ENCODE measurements around the gene KIF4A. TPM values are rescaled to one million over a fixed set of nuclear protein-coding genes. Genes with fewer than 3 reads are reported as not detected.

The KIF4A gene
- total RNA-seq, 4 donors from 2014 or later, result 0.11 to 0.71 (median 0.13) TPM; not detected in 1

DNA sequence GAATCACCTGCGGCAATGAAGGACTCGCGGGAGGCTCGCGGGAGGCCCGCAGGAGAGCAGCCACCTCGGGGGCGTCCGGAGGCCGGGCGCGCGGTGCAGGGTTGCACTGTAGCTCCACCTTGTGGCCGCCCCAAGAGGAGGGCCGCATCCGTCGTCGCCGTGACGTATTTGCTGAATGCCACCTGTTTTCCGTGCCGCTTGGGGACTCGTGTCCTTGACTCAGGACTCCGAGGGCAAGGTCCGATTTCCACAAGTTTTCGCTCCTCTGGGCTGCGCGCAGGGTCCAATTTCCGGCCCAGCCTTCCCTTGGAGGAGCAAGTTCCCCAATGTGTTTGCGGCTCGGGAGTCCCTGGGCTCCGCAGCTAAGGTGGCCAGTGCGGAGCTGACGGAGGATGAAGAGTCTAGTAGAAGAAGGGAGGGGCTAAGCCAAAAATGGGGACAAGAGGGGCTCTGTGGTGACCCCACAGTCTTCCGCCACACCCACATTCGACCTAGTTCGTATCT, 144.0 kb downstream of the KIF4A start:
- peak; percentile 52 to 65 for DNase-seq
- Histone ChIP-seq H3K9me3 (no peaks in the 10 kb centered on the region), H3K36me3 (no peaks in the 10 kb centered on the region), H3K27me3 (no peaks in the 10 kb centered on the region), H3K4me3 (replicated peaks in 1 of 3) (peak overlapping the region; percentile 41 to 53 (median 44)), H3K4me1 (no peaks in the 10 kb centered on the region), H3K27ac (no peak overlapping the region)
- TF ChIP-seq, protein P1, sequence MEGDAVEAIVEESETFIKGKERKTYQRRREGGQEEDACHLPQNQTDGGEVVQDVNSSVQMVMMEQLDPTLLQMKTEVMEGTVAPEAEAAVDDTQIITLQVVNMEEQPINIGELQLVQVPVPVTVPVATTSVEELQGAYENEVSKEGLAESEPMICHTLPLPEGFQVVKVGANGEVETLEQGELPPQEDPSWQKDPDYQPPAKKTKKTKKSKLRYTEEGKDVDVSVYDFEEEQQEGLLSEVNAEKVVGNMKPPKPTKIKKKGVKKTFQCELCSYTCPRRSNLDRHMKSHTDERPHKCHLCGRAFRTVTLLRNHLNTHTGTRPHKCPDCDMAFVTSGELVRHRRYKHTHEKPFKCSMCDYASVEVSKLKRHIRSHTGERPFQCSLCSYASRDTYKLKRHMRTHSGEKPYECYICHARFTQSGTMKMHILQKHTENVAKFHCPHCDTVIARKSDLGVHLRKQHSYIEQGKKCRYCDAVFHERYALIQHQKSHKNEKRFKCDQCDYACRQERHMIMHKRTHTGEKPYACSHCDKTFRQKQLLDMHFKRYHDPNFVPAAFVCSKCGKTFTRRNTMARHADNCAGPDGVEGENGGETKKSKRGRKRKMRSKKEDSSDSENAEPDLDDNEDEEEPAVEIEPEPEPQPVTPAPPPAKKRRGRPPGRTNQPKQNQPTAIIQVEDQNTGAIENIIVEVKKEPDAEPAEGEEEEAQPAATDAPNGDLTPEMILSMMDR (IDR thresholded peaks at IDR 0.05), result peak in 4 of 6 experiments; percentile 46 to 62 (median 52)
- TF ChIP-seq POLR2A (IDR thresholded peaks at IDR 0.05), result no peak
- intact Hi-C loops (cut with DNase I), result no loop called here
- 0 to 1% methylated on average over 7 to 18 of the region's 37 CpGs for WGBS, 2 donors

DNA sequence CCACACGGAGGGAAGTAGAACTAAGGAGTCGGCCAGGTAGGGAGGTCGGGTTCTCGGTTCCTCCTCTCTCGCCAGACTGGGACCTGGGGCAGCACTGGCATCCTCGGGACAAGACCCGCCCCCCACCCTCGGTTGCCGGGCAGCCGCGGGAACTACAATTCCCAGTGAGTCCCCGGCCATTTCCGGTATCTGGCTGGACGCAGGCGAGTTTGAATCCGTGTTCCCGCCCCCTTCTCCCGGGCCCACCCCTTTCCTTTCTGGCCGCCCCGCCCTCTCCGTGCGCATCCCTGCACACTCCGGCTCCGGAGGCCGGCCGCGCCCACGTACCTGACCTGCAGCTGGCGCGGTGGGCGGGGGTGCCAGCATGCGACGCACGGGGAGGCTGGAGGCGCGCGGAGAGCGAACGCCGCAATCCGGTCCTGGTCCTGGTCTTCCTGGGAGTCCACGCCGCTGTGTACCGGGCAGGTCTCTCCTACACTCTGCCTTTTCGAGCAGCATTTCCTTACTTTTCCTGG, 144.5 kb downstream of the KIF4A start:
- Histone ChIP-seq H3K9me3 (no peaks in the 10 kb centered on the region), H3K4me3 (replicated peaks in 1 of 3) (peak overlapping the region; percentile 41 to 53 (median 44)), H3K27ac (peak overlapping the region in 1 of 3 donors; percentile 12), H3K4me1 (no peaks in the 10 kb centered on the region), H3K27me3 (peaks cover 3% of the 10 kb centered on the region), H3K36me3 (no peaks in the 10 kb centered on the region)
- TF ChIP-seq POLR2A (IDR thresholded peaks at IDR 0.05), result peak in 1 of 2 donors; percentile 22
- TF ChIP-seq, protein P1 (IDR thresholded peaks at IDR 0.05), result no peak
- WGBS, 2 donors, result 0% methylated on average over 5 of the region's 45 CpGs
- intact Hi-C loops (cut with DNase I), result no loop called here
- DNase-seq, result peak; percentile 87 to 88

DNA sequence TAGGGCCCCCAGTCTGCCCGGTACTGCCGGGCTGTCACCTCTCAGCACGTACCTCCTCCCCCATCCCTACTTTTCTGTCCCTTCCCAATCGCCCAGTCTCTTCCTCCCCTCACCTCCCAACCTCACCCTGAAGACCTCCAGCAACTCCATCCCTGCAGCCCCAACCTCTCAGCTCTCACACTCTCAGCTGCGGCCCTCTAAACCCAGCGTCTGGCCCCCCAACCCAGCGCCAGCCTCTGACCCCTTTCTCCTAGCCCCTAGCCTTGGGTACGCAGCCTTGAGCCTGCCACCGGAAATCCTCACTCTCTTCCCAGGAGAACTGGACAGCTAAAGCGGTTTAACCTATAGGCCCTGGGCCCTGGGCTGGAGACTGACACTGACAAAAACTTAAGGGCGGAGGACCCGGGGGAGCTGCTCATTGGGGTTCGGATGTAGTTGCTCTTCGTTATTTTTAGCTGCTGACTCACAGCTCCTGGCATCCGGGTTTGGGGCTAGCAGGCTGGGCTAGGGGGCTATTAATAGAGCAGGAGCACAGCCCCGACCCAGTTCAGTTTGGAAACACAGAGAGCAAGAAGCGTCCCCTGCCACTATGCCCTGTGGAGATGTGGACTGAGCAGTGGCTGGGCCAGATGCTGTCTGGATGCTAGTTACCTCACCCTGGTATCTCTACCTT, 145.1 kb downstream of the KIF4A start:
- Histone ChIP-seq H3K27me3 (peaks cover 3% of the 10 kb centered on the region), H3K4me1 (no peaks in the 10 kb centered on the region)

DNA sequence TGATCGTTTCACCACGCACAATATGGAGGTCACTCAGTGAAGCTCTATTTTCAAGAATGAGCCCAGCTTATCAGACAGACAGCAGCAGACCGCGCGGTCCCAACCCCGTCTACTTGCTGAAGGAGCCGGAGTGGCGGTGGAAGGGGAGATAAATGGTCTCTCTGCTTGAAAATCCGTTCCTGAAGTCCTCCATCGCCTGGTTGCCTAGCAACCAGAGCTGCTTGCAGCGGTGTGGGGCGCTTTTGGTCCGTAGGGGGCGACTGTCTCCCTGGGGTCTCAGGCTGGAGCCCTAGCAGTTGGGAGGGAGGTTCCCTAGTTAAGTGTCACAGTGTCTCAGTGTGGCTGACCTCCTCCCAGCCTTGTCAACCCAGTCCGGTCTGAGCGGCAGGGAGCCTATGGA, 146.4 kb downstream of the KIF4A start:
- intact Hi-C loops (cut with DNase I), result no loop called here
- Histone ChIP-seq H3K27ac (no peak overlapping the region), H3K36me3 (no peaks in the 10 kb centered on the region), H3K4me3 (replicated peaks in 1 of 3) (no peak overlapping the region), H3K4me1 (no peaks in the 10 kb centered on the region), H3K9me3 (no peaks in the 10 kb centered on the region), H3K27me3 (peaks cover 3% of the 10 kb centered on the region)
- TF ChIP-seq, protein P1 (IDR thresholded peaks at IDR 0.05), result no peak
- no peak for TF ChIP-seq POLR2A (IDR thresholded peaks at IDR 0.05)
- WGBS, 2 donors, result 26 to 37% methylated on average over 10 to 12 of the region's 16 CpGs
- no peak for DNase-seq

More for the DNA sequence above, 145.1 kb downstream of the KIF4A start:
- Histone ChIP-seq H3K36me3 (no peaks in the 10 kb centered on the region), H3K27ac (peak overlapping the region in 1 of 3 donors; percentile 12), H3K9me3 (no peaks in the 10 kb centered on the region), H3K4me3 (replicated peaks in 1 of 3) (peak overlapping the region in 1 of 3 donors; percentile 41)
- intact Hi-C loops (cut with DNase I), result no loop called here
- 2 to 31% methylated on average over 6 to 17 of the region's 17 CpGs for WGBS, 2 donors
- TF ChIP-seq, protein P1 (IDR thresholded peaks at IDR 0.05), result no peak
- TF ChIP-seq POLR2A (IDR thresholded peaks at IDR 0.05), result no peak
- no peak for DNase-seq

DNA sequence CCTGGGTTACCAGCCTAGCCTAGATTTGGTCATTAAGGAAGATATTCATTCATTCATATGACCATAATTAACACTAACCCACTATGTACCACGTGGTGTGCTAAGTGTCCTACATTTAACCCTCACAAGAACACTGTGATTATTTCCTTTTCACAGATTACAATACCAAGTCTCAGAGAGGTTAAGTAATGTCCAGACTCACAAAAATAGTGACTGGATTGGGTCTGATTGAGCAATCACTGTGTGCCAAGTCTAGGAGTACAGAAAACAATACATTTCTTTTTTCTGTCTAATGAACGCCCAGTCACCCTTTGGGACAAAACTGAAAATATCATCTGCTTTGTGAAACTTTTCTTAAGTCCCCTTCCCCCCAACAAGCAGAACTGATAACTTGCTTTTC, 147.1 kb downstream of the KIF4A start:
- no peaks in the 10 kb centered on the region for H3K36me3 ChIP-seq
- TF ChIP-seq, protein P1 (IDR thresholded peaks at IDR 0.05), result no peak
- TF ChIP-seq POLR2A (IDR thresholded peaks at IDR 0.05), result no peak
- 48 to 64% methylated on average over 2 of the region's 2 CpGs for WGBS, 2 donors
- H3K9me3 ChIP-seq, result no peaks in the 10 kb centered on the region
- H3K4me3 ChIP-seq (replicated peaks in 1 of 3), result no peak overlapping the region
- no peaks in the 10 kb centered on the region for H3K4me1 ChIP-seq
- peaks cover 3% of the 10 kb centered on the region for H3K27me3 ChIP-seq
- DNase-seq, result no peak
- intact Hi-C loops (cut with DNase I), result no loop called here
- no peak overlapping the region for H3K27ac ChIP-seq
